Right lobe of liver (tissue), 6 donors: Measurements from ENCODE around the gene REXO5. TPM values are rescaled to one million over a fixed set of nuclear protein-coding genes. Genes with fewer than 3 reads are reported as not detected.

Experiments
- ATAC-seq, 4 donors: fragments of 200-7000 bp; cut with Tn5 transposase; one replicate each; pipeline ENCODE4 v1.9.1; 2020; ENCODE audit warnings: mild to moderate bottlenecking in 4 of 4, moderate library complexity in 4 of 4
- DNase-seq, 3 donors: peaks; one replicate each; pipeline ENCODE4 v3.0.0-alpha.2; 2020
- H3K27ac ChIP-seq, 3 donors: fragments of 200-600 bp; one replicate each; pipeline ENCODE4 v1.8.0; 2022
- H3K27me3 ChIP-seq, 2 donors: fragments of 200-600 bp; one replicate each; pipeline ENCODE4 v1.8.0; 2022
- H3K36me3 ChIP-seq, 4 donors: fragments of 200-600 bp; sonication (generic) in 1 of 4; one replicate each; pipeline versions ENCODE4 v1.5.1 to v1.8.0; 2017 to 2022; ENCODE audit warnings: control low read depth in 1 of 4
- H3K4me1 ChIP-seq, 4 donors: fragments of 200-600 bp; sonication (generic) in 1 of 4; one replicate each; pipeline versions ENCODE4 v1.5.1 to v1.8.0; 2017 to 2022; ENCODE audit warnings: control low read depth in 1 of 4
- H3K4me3 ChIP-seq, 3 donors: fragments of 200-600 bp; one replicate each; pipeline ENCODE4 v1.8.0; 2022
- H3K9me3 ChIP-seq, 4 donors: fragments of 200-600 bp; sonication (generic) in 1 of 4; one replicate each; pipeline versions ENCODE4 v1.5.1 to v1.8.0; 2017 to 2022; ENCODE audit warnings: control low read depth in 1 of 4
- CTCF ChIP-seq, 4 donors: fragments of 200-600 bp in 3 of 4; fragments of 450-650 bp in 1 of 4; IDR thresholded peaks; one replicate each; pipeline versions ENCODE4 v1.5.1 to v1.8.0; 2016 to 2022; ENCODE audit warnings: antibody characterized with exemption in 4 of 4, mild to moderate bottlenecking in 2 of 4
- POLR2A ChIP-seq: fragments of 450-650 bp; IDR thresholded peaks from one replicate; pipeline ENCODE4 v1.6.1; 2017; ENCODE audit warnings: antibody characterized with exemption, mild to moderate bottlenecking
- WGBS: methylation state at CpG from one replicate; pipeline ENCODE4 v1.1.6; 2018; ENCODE audit warnings: low coverage, low lambda C conversion rate; ENCODE audit not compliant: insufficient coverage; ENCODE audit errors: missing lambda C conversion rate; 5-methylcytosine and 5-hydroxymethylcytosine counted together
- intact Hi-C, 2 donors: fragments of 100-400 bp; cut with DNase I; formaldehyde crosslinking; loops; one replicate each; pipeline versions ENCODE4 v1.11.2 to v1.14.1; 2022
- total RNA-seq, 6 experiments: library from RNA; depleted of rRNA in 2 of 6; stranded (reverse); fragments of >200 nt in 2 of 6; fragmentation: NEBNext Ultra II Directional in 3 of 6; extraction: Animal tissue kit (Norgen Biotek cat#: 25700) in 3 of 6; gene quantifications; one replicate each; pipeline versions ENCODE4 v1.1.0 to v1.2.4, GENCODE V29; 2016 to 2023
- donor health status: DM: no; HTN: yes; CAD: no.
- donor health status: DM: no; HTN: no; CAD: no.
- donor health status: DM: no; HTN: no; CAD: no.
- donor health status: DM: no; HTN: yes; CAD: no.
- donor health status: DM: no; HTN: yes; CAD: no.

Gene REXO5
- total RNA-seq, 6 experiments from 2014 or later = 1.1 to 2.9 (median 2.4) TPM

- ATAC-seq = no peak
- 86% methylated on average over 1 of the region's 1 CpG for WGBS
- Histone ChIP-seq H3K27me3 (no peaks in the 10 kb centered on the region), H3K9me3 (no peaks in the 10 kb centered on the region), H3K4me3 (no peak overlapping the region), H3K4me1 (peaks cover 0 to 19% (median 5%) of the 10 kb centered on the region in 4 donors), H3K36me3 (peaks cover 0 to 5% (median 0%) of the 10 kb centered on the region in 4 donors), H3K27ac (no peak overlapping the region)
- intact Hi-C loops = no loop called here
- DNase-seq = no peak
- TF ChIP-seq POLR2A (no peak), CTCF (IDR thresholded peaks at IDR 0.05) (no peak)
These were observed 38.2 kb upstream of the REXO5 start for GRCh38 chr16:20768121-20768520.

- peaks cover 0 to 23% (median 5%) of the 10 kb centered on the region in 4 donors for H3K4me1 ChIP-seq
- H3K27ac ChIP-seq = no peak overlapping the region
- H3K4me3 ChIP-seq = no peak overlapping the region
- no peaks in the 10 kb centered on the region for H3K9me3 ChIP-seq
- no peak for DNase-seq
- ATAC-seq = no peak
- H3K36me3 ChIP-seq = peaks cover 0 to 5% (median 0%) of the 10 kb centered on the region in 4 donors
- TF ChIP-seq CTCF (IDR thresholded peaks at IDR 0.05) = no peak
- no peak for TF ChIP-seq POLR2A
- 53% methylated on average over 1 of the region's 1 CpG for WGBS
- intact Hi-C loops = no loop called here
- H3K27me3 ChIP-seq = no peaks in the 10 kb centered on the region
These were observed 37.5 kb upstream of the REXO5 start for GRCh38 chr16:20768818-20769217.

GRCh38 chr16:20773679-20774078, 32.6 kb upstream of the REXO5 start:
- intact Hi-C loops = no loop called here
- Histone ChIP-seq H3K27me3 (no peaks in the 10 kb centered on the region), H3K4me3 (no peak overlapping the region), H3K36me3 (peaks cover 0 to 27% (median 8%) of the 10 kb centered on the region in 4 donors), H3K4me1 (peaks cover 0 to 12% (median 0%) of the 10 kb centered on the region in 4 donors), H3K27ac (no peak overlapping the region), H3K9me3 (no peaks in the 10 kb centered on the region)
- WGBS = 55% methylated on average over 3 of the region's 3 CpGs
- DNase-seq (no peak), ATAC-seq (peak; percentile 25 to 61 (median 42))
- TF ChIP-seq POLR2A (no peak), CTCF (IDR thresholded peaks at IDR 0.05) (no peak)

GRCh38 chr16:20774703-20775362, 31.5 kb upstream of the REXO5 start:
- H3K9me3 ChIP-seq = no peaks in the 10 kb centered on the region
- H3K36me3 ChIP-seq = peaks cover 0 to 38% (median 8%) of the 10 kb centered on the region in 4 donors
- ATAC-seq = peak; percentile 84 to 96 (median 89)
- peak; percentile 62 to 70 (median 68) for DNase-seq
- TF ChIP-seq POLR2A (no peak), CTCF (IDR thresholded peaks at IDR 0.05) (peak; percentile 29 to 68 (median 53))
- no peaks in the 10 kb centered on the region for H3K27me3 ChIP-seq
- no peak overlapping the region for H3K27ac ChIP-seq
- H3K4me1 ChIP-seq = peaks cover 0 to 12% (median 0%) of the 10 kb centered on the region in 4 donors
- WGBS = no CpG with 5 or more reads among the region's 7 CpGs
- H3K4me3 ChIP-seq = no peak overlapping the region
- intact Hi-C loops = no loop called here
